GM23338 (cell line): ENCODE results near the gene CFAP90. TPM values are rescaled to one million over a fixed set of nuclear protein-coding genes. Genes with fewer than 3 reads are reported as not detected.

Experiments
- ATAC-seq: fragments of 200-7000 bp; cut with Tn5 transposase; 3 replicates; pipeline ENCODE4 v1.9.1; 2020
- DNase-seq: peaks from one replicate; pipeline ENCODE4 v3.0.0-alpha.2; 2015; ENCODE audit warnings: low spot score
- H2AFZ ChIP-seq: fragments of 200-600 bp; sonication (generic); 2 replicates; pipeline ENCODE4 v1.8.0; 2016; ENCODE audit warnings: antibody characterized with exemption, mild to moderate bottlenecking, moderate library complexity
- H3F3A ChIP-seq: fragments of 200-600 bp; sonication (generic); replicated peaks from 2 replicates; pipeline ENCODE4 v1.8.0; 2017; ENCODE audit warnings: antibody characterized with exemption, mixed run types, low read depth
- H3K27ac ChIP-seq: fragments of 200-600 bp; sonication (generic); 2 replicates; pipeline ENCODE4 v1.6.1; 2016; ENCODE audit warnings: low read depth
- H3K27me3 ChIP-seq: fragments of 200-600 bp; sonication (generic); 2 replicates; pipeline ENCODE4 v1.8.0; 2016; ENCODE audit warnings: mild to moderate bottlenecking, mixed run types, moderate library complexity; ENCODE audit not compliant: insufficient read depth
- H3K36me3 ChIP-seq: fragments of 200-600 bp; sonication (generic); 2 replicates; pipeline ENCODE4 v1.8.0; 2016; ENCODE audit warnings: mild to moderate bottlenecking; ENCODE audit not compliant: insufficient read depth
- H3K4me1 ChIP-seq: fragments of 200-600 bp; sonication (generic); 2 replicates; pipeline ENCODE4 v1.8.0; 2016; ENCODE audit warnings: mild to moderate bottlenecking, moderate library complexity; ENCODE audit not compliant: insufficient read depth
- H3K4me2 ChIP-seq: fragments of 200-600 bp; sonication (generic); 2 replicates; pipeline ENCODE4 v1.7.1; 2017; ENCODE audit warnings: mixed run types
- H3K4me3 ChIP-seq: fragments of 200-600 bp; sonication (generic); 2 replicates; pipeline ENCODE4 v1.6.1; 2016; ENCODE audit warnings: mixed run types
- H3K79me2 ChIP-seq: fragments of 200-600 bp; sonication (generic); replicated peaks from 2 replicates; pipeline ENCODE4 v1.8.0; 2017; ENCODE audit warnings: mild to moderate bottlenecking; ENCODE audit not compliant: insufficient read depth
- H3K9me2 ChIP-seq: fragments of 200-600 bp; sonication (generic); 2 replicates; pipeline ENCODE4 v1.8.0; 2017; ENCODE audit not compliant: insufficient read depth
- H4K20me1 ChIP-seq: fragments of 200-600 bp; sonication (generic); replicated peaks from 2 replicates; pipeline ENCODE4 v1.8.0; 2017; ENCODE audit warnings: mild to moderate bottlenecking; ENCODE audit not compliant: insufficient read depth
- H3K27ac Mint-ChIP-seq: 2 replicates; pipeline ENCODE4 v1.8.0; 2020; ENCODE audit warnings: inconsistent platforms, mild to moderate bottlenecking, moderate library complexity, mixed read lengths
- H3K27me3 Mint-ChIP-seq: 3 replicates; pipeline ENCODE4 v1.8.0; 2022; ENCODE audit warnings: low read depth, mild to moderate bottlenecking, moderate library complexity, mixed read lengths, inconsistent platforms; ENCODE audit not compliant: insufficient read depth, poor library complexity
- H3K36me3 Mint-ChIP-seq: 3 replicates; pipeline ENCODE4 v1.8.0; 2021; ENCODE audit warnings: low read depth, mild to moderate bottlenecking, inconsistent platforms, moderate library complexity, mixed read lengths
- H3K4me1 Mint-ChIP-seq: 3 replicates; pipeline ENCODE4 v1.8.0; 2020; ENCODE audit warnings: mild to moderate bottlenecking, inconsistent platforms, mixed read lengths
- H3K4me3 Mint-ChIP-seq: 3 replicates; pipeline ENCODE4 v1.8.0; 2021; ENCODE audit warnings: moderate library complexity, mild to moderate bottlenecking, inconsistent platforms, mixed read lengths
- H3K9me3 Mint-ChIP-seq: 3 replicates; pipeline ENCODE4 v1.8.0; 2020; ENCODE audit warnings: moderate library complexity, mild to moderate bottlenecking, inconsistent platforms, mixed read lengths
- EZH2phosphoT487 ChIP-seq: fragments of 200-600 bp; sonication (generic); IDR thresholded peaks from one replicate; pipeline ENCODE4 v1.8.1; 2018; ENCODE audit warnings: antibody characterized with exemption; ENCODE audit not compliant: unreplicated experiment
- STAT1 ChIP-seq: IDR thresholded peaks from one replicate; pipeline ENCODE4 v1.6.1; 2016; ENCODE audit warnings: antibody characterized with exemption; ENCODE audit not compliant: unreplicated experiment
- polyA plus RNA-seq: library from polyadenylated mRNA; unstranded; fragments of >200 nt; fragmentation: Nextera tagmentation; extraction: Ambion mirVana; gene quantifications from 2 replicates; pipeline ENCODE4 v1.2.1, GENCODE V29; 2016
- total RNA-seq: library from RNA; depleted of rRNA; stranded (reverse); fragments of >200 nt; shearing (Covaris generic); gene quantifications from 2 replicates; pipeline ENCODE4 v1.2.3, GENCODE V29; 2014
- TF ChIP-seq, protein P1 (sequence below): IDR thresholded peaks from one replicate; pipeline ENCODE4 v1.6.1; 2018; ENCODE audit warnings: antibody characterized with exemption; ENCODE audit not compliant: unreplicated experiment
- TF ChIP-seq, protein P2 (sequence below), 2 experiments: fragments of 200-600 bp in 1 of 2; sonication (generic) in 1 of 2; conservative IDR thresholded peaks; 2 replicates each; pipeline versions ENCODE4 v1.5.1 to v1.6.1; 2016 to 2017; ENCODE audit warnings: antibody characterized with exemption in 2 of 2, low read depth in 2 of 2, mild to moderate bottlenecking in 2 of 2, moderate library complexity in 1 of 2
- TF ChIP-seq, protein P3 (sequence below): IDR thresholded peaks from 2 replicates; pipeline ENCODE4 v1.6.1; 2016; ENCODE audit warnings: antibody characterized with exemption

CFAP90 gene
- total and polyA plus RNA-seq, 2 experiments from 2014 or later, result 0.10 to 1.0 TPM

DNA sequence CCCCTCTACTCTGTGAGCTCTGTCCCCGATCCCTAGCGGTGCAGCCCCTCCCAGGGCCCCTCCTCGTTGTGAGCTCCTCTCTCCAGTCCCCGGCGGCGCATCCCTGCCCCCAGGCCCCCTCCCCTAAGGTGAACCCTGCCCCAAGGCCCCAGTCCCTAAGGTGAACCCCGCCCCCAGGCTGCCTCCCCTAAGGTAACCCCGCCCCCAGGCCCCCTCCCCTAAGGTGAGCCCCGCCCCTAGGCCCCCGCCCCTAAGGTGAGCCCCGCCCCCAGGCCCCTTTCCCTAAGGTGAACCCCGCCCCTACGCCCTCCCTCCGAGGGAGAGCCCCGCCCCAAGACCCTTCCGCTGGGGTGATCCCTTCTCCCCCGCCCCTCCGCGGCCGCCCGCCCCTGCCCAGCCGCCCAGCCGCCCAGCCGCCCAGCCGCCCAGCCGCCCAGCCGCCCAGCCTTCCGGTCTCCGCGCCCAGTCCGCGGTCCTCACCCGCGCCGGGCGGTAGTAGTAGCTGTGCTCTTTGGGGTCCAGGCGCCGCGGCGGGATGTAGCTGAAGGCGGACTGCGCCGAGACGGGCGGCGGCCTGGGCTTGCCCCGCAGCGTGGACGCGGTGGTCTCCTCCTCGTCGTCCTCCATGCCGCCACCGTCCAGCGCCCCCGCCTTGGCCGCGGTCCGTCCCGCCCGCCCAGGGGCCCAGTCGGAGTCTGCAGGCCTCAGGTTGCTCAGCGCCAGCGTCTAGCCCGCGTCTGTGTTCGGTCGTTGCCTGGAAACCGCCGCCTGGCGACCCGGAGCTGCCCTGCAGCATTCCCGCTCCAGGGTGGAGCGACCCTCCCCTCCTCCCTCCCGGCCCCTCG, at the start of gene CFAP90 (continued):
- no peak for TF ChIP-seq EZH2phosphoT487

DNA sequence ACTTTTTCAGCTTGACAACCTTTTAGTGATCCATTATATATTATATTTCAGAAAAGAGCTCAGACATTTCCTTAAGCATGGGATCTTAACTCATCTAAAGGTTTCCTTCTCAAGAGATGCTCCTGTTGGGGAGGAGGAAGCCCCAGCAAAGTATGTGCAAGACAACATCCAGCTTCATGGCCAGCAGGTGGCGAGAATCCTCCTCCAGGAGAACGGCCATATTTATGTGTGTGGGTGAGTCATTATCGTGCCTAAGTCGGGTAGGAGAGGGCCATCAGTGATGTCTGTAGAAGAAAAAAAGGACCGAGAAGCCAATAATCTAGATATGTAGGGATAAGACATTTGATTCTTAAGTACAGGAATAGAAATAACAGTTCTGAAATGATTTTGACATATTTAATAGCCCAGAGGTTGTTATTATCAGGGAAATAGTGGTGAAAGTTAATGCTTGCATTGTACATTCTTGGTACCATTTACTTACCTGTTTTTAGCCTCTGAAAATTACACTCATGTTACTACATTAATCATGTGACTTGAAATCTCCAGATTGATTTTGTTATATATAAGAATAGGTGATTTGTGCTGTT, 46.2 kb upstream of the CFAP90 start:
- no peaks in the 10 kb centered on the region for H3K27me3 ChIP-seq
- no peak overlapping the region for H3K27ac Mint-ChIP-seq
- no peaks in the 10 kb centered on the region for H3K79me2 ChIP-seq
- H3K36me3 Mint-ChIP-seq, result peaks cover 74% of the 10 kb centered on the region
- H3K9me2 ChIP-seq, result no peaks in the 10 kb centered on the region
- H3K27ac ChIP-seq, result no peak overlapping the region
- peaks cover 65% of the 10 kb centered on the region for H3K36me3 ChIP-seq
- H2AFZ ChIP-seq, result no peak overlapping the region
- TF ChIP-seq, protein P1, sequence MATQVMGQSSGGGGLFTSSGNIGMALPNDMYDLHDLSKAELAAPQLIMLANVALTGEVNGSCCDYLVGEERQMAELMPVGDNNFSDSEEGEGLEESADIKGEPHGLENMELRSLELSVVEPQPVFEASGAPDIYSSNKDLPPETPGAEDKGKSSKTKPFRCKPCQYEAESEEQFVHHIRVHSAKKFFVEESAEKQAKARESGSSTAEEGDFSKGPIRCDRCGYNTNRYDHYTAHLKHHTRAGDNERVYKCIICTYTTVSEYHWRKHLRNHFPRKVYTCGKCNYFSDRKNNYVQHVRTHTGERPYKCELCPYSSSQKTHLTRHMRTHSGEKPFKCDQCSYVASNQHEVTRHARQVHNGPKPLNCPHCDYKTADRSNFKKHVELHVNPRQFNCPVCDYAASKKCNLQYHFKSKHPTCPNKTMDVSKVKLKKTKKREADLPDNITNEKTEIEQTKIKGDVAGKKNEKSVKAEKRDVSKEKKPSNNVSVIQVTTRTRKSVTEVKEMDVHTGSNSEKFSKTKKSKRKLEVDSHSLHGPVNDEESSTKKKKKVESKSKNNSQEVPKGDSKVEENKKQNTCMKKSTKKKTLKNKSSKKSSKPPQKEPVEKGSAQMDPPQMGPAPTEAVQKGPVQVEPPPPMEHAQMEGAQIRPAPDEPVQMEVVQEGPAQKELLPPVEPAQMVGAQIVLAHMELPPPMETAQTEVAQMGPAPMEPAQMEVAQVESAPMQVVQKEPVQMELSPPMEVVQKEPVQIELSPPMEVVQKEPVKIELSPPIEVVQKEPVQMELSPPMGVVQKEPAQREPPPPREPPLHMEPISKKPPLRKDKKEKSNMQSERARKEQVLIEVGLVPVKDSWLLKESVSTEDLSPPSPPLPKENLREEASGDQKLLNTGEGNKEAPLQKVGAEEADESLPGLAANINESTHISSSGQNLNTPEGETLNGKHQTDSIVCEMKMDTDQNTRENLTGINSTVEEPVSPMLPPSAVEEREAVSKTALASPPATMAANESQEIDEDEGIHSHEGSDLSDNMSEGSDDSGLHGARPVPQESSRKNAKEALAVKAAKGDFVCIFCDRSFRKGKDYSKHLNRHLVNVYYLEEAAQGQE, result no peak
- no peak for TF ChIP-seq STAT1
- TF ChIP-seq, protein P2, sequence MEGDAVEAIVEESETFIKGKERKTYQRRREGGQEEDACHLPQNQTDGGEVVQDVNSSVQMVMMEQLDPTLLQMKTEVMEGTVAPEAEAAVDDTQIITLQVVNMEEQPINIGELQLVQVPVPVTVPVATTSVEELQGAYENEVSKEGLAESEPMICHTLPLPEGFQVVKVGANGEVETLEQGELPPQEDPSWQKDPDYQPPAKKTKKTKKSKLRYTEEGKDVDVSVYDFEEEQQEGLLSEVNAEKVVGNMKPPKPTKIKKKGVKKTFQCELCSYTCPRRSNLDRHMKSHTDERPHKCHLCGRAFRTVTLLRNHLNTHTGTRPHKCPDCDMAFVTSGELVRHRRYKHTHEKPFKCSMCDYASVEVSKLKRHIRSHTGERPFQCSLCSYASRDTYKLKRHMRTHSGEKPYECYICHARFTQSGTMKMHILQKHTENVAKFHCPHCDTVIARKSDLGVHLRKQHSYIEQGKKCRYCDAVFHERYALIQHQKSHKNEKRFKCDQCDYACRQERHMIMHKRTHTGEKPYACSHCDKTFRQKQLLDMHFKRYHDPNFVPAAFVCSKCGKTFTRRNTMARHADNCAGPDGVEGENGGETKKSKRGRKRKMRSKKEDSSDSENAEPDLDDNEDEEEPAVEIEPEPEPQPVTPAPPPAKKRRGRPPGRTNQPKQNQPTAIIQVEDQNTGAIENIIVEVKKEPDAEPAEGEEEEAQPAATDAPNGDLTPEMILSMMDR (conservative IDR thresholded peaks at IDR 0.05; ENCODE audit: low read depth in 2 of 2), result peak; percentile 56 to 64
- TF ChIP-seq, protein P3, sequence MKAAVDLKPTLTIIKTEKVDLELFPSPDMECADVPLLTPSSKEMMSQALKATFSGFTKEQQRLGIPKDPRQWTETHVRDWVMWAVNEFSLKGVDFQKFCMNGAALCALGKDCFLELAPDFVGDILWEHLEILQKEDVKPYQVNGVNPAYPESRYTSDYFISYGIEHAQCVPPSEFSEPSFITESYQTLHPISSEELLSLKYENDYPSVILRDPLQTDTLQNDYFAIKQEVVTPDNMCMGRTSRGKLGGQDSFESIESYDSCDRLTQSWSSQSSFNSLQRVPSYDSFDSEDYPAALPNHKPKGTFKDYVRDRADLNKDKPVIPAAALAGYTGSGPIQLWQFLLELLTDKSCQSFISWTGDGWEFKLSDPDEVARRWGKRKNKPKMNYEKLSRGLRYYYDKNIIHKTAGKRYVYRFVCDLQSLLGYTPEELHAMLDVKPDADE, result no peak
- H3K9me3 Mint-ChIP-seq, result no peaks in the 10 kb centered on the region
- H3F3A ChIP-seq, result no peaks in the 10 kb centered on the region
- H3K27me3 Mint-ChIP-seq, result no peaks in the 10 kb centered on the region
- no peak overlapping the region for H3K4me3 ChIP-seq
- ATAC-seq, result peak; percentile 25; the same call in 2 of the 3 replicates
- H4K20me1 ChIP-seq, result 0 out of 2 replicates have a peak, but pooled peaks cover 7% of the 10 kb centered on the region
- no peaks in the 10 kb centered on the region for H3K4me1 ChIP-seq
- no peak overlapping the region for H3K4me3 Mint-ChIP-seq
- DNase-seq, result peak; percentile 43
- no peak overlapping the region for H3K4me2 ChIP-seq
- H3K4me1 Mint-ChIP-seq, result no peaks in the 10 kb centered on the region
